ENCODE data around the gene ARHGEF2. TPM values are rescaled to one million over a fixed set of nuclear protein-coding genes. Genes with fewer than 3 reads are reported as not detected.

Gene ARHGEF2
- total and polyA plus RNA-seq, 2 of the 13 experiments (the other 11 are each of a cell fraction or from before 2014, with no cell fraction given): 16.1 to 32.1 TPM

DNA sequence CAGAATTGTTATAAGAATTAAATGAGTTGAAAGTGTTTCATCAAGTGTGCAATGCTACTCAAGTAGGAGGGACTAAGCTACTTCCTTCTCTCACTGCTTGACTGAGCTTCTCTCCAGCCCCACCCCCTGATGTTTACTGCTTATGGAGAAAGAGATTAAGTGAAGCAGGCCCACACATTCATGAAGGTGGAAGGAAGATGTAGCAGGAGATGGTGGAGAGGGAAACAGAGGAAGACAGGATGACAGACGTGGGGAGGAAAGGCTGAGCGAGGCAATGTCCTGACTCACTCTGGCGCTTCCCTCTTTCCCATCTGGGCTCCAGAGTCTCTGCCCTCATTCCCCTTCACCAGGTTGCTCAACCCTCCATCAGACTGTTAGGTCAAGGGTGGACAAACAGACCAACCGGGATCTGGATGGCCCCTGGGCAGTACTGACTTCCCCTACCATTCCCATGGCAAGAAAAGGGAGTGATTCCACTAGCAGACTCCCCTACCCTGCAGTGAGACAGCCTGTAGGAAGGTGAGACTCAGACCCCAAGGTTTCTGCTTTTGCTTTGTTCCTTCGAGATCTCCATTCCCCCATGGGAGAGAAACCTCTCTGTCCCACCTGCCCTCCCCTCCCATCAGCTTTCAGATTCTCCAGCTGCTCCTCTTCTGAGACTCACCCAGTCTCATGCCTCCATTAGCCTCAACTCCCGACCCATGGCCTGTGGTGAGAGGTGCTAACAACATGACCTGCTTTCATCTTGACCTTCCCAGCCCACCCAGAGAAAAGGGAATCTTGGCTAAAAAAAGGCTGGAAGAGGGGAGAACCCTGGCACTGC, 3.1 kb upstream of the ARHGEF2 start (continued):
- TF ChIP-seq, protein P1, sequence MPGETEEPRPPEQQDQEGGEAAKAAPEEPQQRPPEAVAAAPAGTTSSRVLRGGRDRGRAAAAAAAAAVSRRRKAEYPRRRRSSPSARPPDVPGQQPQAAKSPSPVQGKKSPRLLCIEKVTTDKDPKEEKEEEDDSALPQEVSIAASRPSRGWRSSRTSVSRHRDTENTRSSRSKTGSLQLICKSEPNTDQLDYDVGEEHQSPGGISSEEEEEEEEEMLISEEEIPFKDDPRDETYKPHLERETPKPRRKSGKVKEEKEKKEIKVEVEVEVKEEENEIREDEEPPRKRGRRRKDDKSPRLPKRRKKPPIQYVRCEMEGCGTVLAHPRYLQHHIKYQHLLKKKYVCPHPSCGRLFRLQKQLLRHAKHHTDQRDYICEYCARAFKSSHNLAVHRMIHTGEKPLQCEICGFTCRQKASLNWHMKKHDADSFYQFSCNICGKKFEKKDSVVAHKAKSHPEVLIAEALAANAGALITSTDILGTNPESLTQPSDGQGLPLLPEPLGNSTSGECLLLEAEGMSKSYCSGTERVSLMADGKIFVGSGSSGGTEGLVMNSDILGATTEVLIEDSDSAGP (CRISPR knock-in tag; IDR thresholded peaks at IDR 0.05; ENCODE audit: borderline replicate concordance): no peak
- TF ChIP-seq ZNF33A (CRISPR knock-in tag; IDR thresholded peaks at IDR 0.05; ENCODE audit: borderline replicate concordance) (no peak), GTF3A (CRISPR knock-in tag; conservative IDR thresholded peaks at IDR 0.05) (no peak), ZFP36L2 (CRISPR knock-in tag; IDR thresholded peaks at IDR 0.05) (no peak), SALL1 (CRISPR knock-in tag; IDR thresholded peaks at IDR 0.05) (peak; percentile 41; the same call in 1 of the 2 replicates), CENPT (CRISPR knock-in tag; IDR thresholded peaks at IDR 0.05; ENCODE audit: low read depth) (no peak), ZNF572 (CRISPR knock-in tag; IDR thresholded peaks at IDR 0.05) (no peak), ZNF292 (CRISPR knock-in tag; IDR thresholded peaks at IDR 0.05; ENCODE audit: borderline replicate concordance, low read depth) (0 out of 2 replicates have a peak, but pooled peaks have one; percentile 29), ZNF446 (CRISPR knock-in tag; IDR thresholded peaks at IDR 0.05) (no peak)
- TF ChIP-seq, protein P2, sequence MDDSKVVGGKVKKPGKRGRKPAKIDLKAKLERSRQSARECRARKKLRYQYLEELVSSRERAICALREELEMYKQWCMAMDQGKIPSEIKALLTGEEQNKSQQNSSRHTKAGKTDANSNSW (CRISPR knock-in tag; IDR thresholded peaks at IDR 0.05; ENCODE audit: borderline replicate concordance): no peak
- TF ChIP-seq, protein P3, sequence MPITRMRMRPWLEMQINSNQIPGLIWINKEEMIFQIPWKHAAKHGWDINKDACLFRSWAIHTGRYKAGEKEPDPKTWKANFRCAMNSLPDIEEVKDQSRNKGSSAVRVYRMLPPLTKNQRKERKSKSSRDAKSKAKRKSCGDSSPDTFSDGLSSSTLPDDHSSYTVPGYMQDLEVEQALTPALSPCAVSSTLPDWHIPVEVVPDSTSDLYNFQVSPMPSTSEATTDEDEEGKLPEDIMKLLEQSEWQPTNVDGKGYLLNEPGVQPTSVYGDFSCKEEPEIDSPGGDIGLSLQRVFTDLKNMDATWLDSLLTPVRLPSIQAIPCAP (CRISPR knock-in tag; IDR thresholded peaks at IDR 0.05; ENCODE audit: low read depth): no peak
- TF ChIP-seq, protein P4, sequence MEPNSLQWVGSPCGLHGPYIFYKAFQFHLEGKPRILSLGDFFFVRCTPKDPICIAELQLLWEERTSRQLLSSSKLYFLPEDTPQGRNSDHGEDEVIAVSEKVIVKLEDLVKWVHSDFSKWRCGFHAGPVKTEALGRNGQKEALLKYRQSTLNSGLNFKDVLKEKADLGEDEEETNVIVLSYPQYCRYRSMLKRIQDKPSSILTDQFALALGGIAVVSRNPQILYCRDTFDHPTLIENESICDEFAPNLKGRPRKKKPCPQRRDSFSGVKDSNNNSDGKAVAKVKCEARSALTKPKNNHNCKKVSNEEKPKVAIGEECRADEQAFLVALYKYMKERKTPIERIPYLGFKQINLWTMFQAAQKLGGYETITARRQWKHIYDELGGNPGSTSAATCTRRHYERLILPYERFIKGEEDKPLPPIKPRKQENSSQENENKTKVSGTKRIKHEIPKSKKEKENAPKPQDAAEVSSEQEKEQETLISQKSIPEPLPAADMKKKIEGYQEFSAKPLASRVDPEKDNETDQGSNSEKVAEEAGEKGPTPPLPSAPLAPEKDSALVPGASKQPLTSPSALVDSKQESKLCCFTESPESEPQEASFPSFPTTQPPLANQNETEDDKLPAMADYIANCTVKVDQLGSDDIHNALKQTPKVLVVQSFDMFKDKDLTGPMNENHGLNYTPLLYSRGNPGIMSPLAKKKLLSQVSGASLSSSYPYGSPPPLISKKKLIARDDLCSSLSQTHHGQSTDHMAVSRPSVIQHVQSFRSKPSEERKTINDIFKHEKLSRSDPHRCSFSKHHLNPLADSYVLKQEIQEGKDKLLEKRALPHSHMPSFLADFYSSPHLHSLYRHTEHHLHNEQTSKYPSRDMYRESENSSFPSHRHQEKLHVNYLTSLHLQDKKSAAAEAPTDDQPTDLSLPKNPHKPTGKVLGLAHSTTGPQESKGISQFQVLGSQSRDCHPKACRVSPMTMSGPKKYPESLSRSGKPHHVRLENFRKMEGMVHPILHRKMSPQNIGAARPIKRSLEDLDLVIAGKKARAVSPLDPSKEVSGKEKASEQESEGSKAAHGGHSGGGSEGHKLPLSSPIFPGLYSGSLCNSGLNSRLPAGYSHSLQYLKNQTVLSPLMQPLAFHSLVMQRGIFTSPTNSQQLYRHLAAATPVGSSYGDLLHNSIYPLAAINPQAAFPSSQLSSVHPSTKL (CRISPR knock-in tag; IDR thresholded peaks at IDR 0.05): peak; percentile 58
- TF ChIP-seq, protein P5, sequence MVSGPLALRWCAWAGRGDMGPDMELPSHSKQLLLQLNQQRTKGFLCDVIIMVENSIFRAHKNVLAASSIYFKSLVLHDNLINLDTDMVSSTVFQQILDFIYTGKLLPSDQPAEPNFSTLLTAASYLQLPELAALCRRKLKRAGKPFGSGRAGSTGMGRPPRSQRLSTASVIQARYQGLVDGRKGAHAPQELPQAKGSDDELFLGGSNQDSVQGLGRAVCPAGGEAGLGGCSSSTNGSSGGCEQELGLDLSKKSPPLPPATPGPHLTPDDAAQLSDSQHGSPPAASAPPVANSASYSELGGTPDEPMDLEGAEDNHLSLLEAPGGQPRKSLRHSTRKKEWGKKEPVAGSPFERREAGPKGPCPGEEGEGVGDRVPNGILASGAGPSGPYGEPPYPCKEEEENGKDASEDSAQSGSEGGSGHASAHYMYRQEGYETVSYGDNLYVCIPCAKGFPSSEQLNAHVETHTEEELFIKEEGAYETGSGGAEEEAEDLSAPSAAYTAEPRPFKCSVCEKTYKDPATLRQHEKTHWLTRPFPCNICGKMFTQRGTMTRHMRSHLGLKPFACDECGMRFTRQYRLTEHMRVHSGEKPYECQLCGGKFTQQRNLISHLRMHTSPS (CRISPR knock-in tag; IDR thresholded peaks at IDR 0.05; ENCODE audit: low read depth): 0 out of 2 replicates have a peak, but pooled peaks have one; percentile 49
- TF ChIP-seq, protein P6, sequence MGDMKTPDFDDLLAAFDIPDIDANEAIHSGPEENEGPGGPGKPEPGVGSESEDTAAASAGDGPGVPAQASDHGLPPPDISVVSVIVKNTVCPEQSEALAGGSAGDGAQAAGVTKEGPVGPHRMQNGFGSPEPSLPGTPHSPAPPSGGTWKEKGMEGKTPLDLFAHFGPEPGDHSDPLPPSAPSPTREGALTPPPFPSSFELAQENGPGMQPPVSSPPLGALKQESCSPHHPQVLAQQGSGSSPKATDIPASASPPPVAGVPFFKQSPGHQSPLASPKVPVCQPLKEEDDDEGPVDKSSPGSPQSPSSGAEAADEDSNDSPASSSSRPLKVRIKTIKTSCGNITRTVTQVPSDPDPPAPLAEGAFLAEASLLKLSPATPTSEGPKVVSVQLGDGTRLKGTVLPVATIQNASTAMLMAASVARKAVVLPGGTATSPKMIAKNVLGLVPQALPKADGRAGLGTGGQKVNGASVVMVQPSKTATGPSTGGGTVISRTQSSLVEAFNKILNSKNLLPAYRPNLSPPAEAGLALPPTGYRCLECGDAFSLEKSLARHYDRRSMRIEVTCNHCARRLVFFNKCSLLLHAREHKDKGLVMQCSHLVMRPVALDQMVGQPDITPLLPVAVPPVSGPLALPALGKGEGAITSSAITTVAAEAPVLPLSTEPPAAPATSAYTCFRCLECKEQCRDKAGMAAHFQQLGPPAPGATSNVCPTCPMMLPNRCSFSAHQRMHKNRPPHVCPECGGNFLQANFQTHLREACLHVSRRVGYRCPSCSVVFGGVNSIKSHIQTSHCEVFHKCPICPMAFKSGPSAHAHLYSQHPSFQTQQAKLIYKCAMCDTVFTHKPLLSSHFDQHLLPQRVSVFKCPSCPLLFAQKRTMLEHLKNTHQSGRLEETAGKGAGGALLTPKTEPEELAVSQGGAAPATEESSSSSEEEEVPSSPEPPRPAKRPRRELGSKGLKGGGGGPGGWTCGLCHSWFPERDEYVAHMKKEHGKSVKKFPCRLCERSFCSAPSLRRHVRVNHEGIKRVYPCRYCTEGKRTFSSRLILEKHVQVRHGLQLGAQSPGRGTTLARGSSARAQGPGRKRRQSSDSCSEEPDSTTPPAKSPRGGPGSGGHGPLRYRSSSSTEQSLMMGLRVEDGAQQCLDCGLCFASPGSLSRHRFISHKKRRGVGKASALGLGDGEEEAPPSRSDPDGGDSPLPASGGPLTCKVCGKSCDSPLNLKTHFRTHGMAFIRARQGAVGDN (CRISPR knock-in tag; IDR thresholded peaks at IDR 0.05): peak; percentile 27; the same call in 1 of the 2 replicates

Data from HepG2 (cell line).